ENCODE data around the gene MUS81.

- no peak for TF ChIP-seq POLR2A (IDR thresholded peaks at IDR 0.05)
- TF ChIP-seq CTCF (IDR thresholded peaks at IDR 0.05): no peak
- no peak for TF ChIP-seq POLR2AphosphoS5 (IDR thresholded peaks at IDR 0.05)
- no peak for TF ChIP-seq EP300 (IDR thresholded peaks at IDR 0.05; ENCODE audit: low read depth)
These were observed 47.6 kb downstream of the MUS81 start for GRCh38 chr11:65907878-65908277.

All from transverse colon (tissue), 4 donors.